Suprapubic skin (tissue), 4 donors: ENCODE measurements around the gene FLAD1. TPM values are rescaled to one million over a fixed set of nuclear protein-coding genes. Genes with fewer than 3 reads are reported as not detected.

Source experiments
- DNase-seq, 2 donors: peaks; one replicate each; pipeline ENCODE4 v3.0.0-alpha.2; 2019; ENCODE audit warnings: low spot score in 2 of 2
- H3K27ac ChIP-seq: fragments of 200-600 bp; sonication (generic); one replicate; pipeline ENCODE4 v1.5.1; 2019
- H3K27me3 ChIP-seq: fragments of 200-600 bp; sonication (generic); one replicate; pipeline ENCODE4 v1.5.1; 2019
- H3K36me3 ChIP-seq: fragments of 200-600 bp; sonication (generic); one replicate; pipeline ENCODE4 v1.5.1; 2019
- H3K4me1 ChIP-seq: fragments of 200-600 bp; sonication (generic); one replicate; pipeline ENCODE4 v1.5.1; 2019
- H3K4me3 ChIP-seq: fragments of 200-600 bp; sonication (generic); one replicate; pipeline ENCODE4 v1.5.1; 2019; ENCODE audit warnings: mild to moderate bottlenecking
- H3K9me3 ChIP-seq: fragments of 200-600 bp; sonication (generic); one replicate; pipeline ENCODE4 v1.5.1; 2019
- CTCF ChIP-seq, 2 donors: fragments of 200-600 bp in 1 of 2; fragments of 450-650 bp in 1 of 2; sonication (generic) in 1 of 2; IDR thresholded peaks; one replicate each; pipeline ENCODE4 v1.5.1; 2016 to 2019; ENCODE audit warnings: antibody characterized with exemption in 2 of 2, mild to moderate bottlenecking in 1 of 2, moderate library complexity in 1 of 2
- EP300 ChIP-seq: sonication (generic); formaldehyde crosslinking; IDR thresholded peaks from one replicate; pipeline ENCODE4 v1.6.1; 2017; ENCODE audit warnings: antibody characterized with exemption
- POLR2A ChIP-seq, 2 donors: fragments of 450-650 bp; IDR thresholded peaks; one replicate each; pipeline ENCODE4 v1.6.1; 2017; ENCODE audit warnings: antibody characterized with exemption in 2 of 2, mild to moderate bottlenecking in 2 of 2, moderate library complexity in 2 of 2
- POLR2AphosphoS5 ChIP-seq, 3 donors: sonication (generic); formaldehyde crosslinking; IDR thresholded peaks; one replicate each; pipeline ENCODE4 v1.6.1; 2017; ENCODE audit warnings: antibody characterized with exemption in 3 of 3
- WGBS: methylation state at CpG from one replicate; pipeline ENCODE4 v1.1.5; 2018; 5-methylcytosine and 5-hydroxymethylcytosine counted together
- total RNA-seq, 4 donors: library from RNA; depleted of rRNA; stranded (reverse); fragments of >200 nt; gene quantifications; one replicate each; pipeline ENCODE4 v1.1.0, GENCODE V29; 2016

Gene FLAD1
- total RNA-seq, 4 donors from 2014 or later = 42.0 to 59.7 (median 52.3) TPM

GRCh38 chr1:155003227-155003765 lies 20.2 kb downstream of the FLAD1 start:
- Histone ChIP-seq H3K27ac (peak overlapping the region; percentile 96), H3K27me3 (no peaks in the 10 kb centered on the region), H3K4me3 (peak overlapping the region; percentile 97), H3K36me3 (no peaks in the 10 kb centered on the region), H3K9me3 (no peaks in the 10 kb centered on the region), H3K4me1 (peaks cover 71% of the 10 kb centered on the region)
- DNase-seq = no peak
- 0% methylated on average over 21 of the region's 37 CpGs for WGBS
- TF ChIP-seq POLR2A (IDR thresholded peaks at IDR 0.05) = no peak
- TF ChIP-seq EP300 = no peak
- no peak for TF ChIP-seq POLR2AphosphoS5 (IDR thresholded peaks at IDR 0.05)
- TF ChIP-seq CTCF (IDR thresholded peaks at IDR 0.05) = no peak

GRCh38 chr1:155003766-155004351 lies 20.7 kb downstream of the FLAD1 start:
- 1% methylated on average over 10 of the region's 34 CpGs for WGBS
- H3K36me3 ChIP-seq = no peaks in the 10 kb centered on the region
- peak overlapping the region; percentile 97 for H3K4me3 ChIP-seq
- peaks cover 71% of the 10 kb centered on the region for H3K4me1 ChIP-seq
- no peaks in the 10 kb centered on the region for H3K27me3 ChIP-seq
- DNase-seq = no peak
- TF ChIP-seq POLR2AphosphoS5 (IDR thresholded peaks at IDR 0.05) (no peak), EP300 (no peak), CTCF (IDR thresholded peaks at IDR 0.05) (no peak), POLR2A (IDR thresholded peaks at IDR 0.05) (no peak)
- no peaks in the 10 kb centered on the region for H3K9me3 ChIP-seq
- peak overlapping the region; percentile 96 for H3K27ac ChIP-seq

GRCh38 chr1:155004352-155005075 lies 21.4 kb downstream of the FLAD1 start:
- H3K9me3 ChIP-seq = no peaks in the 10 kb centered on the region
- peak overlapping the region; percentile 97 for H3K4me3 ChIP-seq
- no peak for DNase-seq
- no peaks in the 10 kb centered on the region for H3K36me3 ChIP-seq
- no peaks in the 10 kb centered on the region for H3K27me3 ChIP-seq
- 8% methylated on average over 5 of the region's 5 CpGs for WGBS
- peak overlapping the region; percentile 96 for H3K27ac ChIP-seq
- peaks cover 66% of the 10 kb centered on the region for H3K4me1 ChIP-seq
- TF ChIP-seq POLR2A (IDR thresholded peaks at IDR 0.05) = no peak
- no peak for TF ChIP-seq EP300
- TF ChIP-seq CTCF (IDR thresholded peaks at IDR 0.05) = no peak
- no peak for TF ChIP-seq POLR2AphosphoS5 (IDR thresholded peaks at IDR 0.05)

- no peaks in the 10 kb centered on the region for H3K36me3 ChIP-seq
- H3K4me1 ChIP-seq = peaks cover 64% of the 10 kb centered on the region
- no peak for DNase-seq
- H3K4me3 ChIP-seq = peak overlapping the region; percentile 97
- peak overlapping the region; percentile 96 for H3K27ac ChIP-seq
- TF ChIP-seq CTCF (IDR thresholded peaks at IDR 0.05) (no peak), POLR2AphosphoS5 (IDR thresholded peaks at IDR 0.05) (no peak), EP300 (no peak), POLR2A (IDR thresholded peaks at IDR 0.05) (no peak)
- H3K9me3 ChIP-seq = no peaks in the 10 kb centered on the region
- H3K27me3 ChIP-seq = no peaks in the 10 kb centered on the region
- 20% methylated on average over 12 of the region's 17 CpGs for WGBS
These were observed 22.2 kb downstream of the FLAD1 start for GRCh38 chr1:155005076-155006011.
